OCI-LY7 (cell line): ENCODE results near the gene PIGN. TPM values are rescaled to one million over a fixed set of nuclear protein-coding genes. Genes with fewer than 3 reads are reported as not detected.

ENCODE experiments used
- BruUV-seq: library from RNA; stranded (reverse); fragments of 400-500 nt; replicated peaks from 2 replicates; lab custom pipeline; 2021; lab: Mats Ljungman, UMichigan
- CTCF ChIA-PET: fragments of 300-600 bp; sonication (Branson Sonifier 250); formaldehyde crosslinking; loops from one replicate; lab custom pipeline; 2022; ENCODE audit warnings: antibody characterized with exemption; ENCODE audit not compliant: unreplicated experiment; lab: Charles Lee
- POLR2A ChIA-PET: fragments of 300-600 bp; sonication (Branson Sonifier 250); formaldehyde crosslinking; loops from one replicate; lab custom pipeline; 2022; ENCODE audit warnings: antibody characterized with exemption; lab: Charles Lee
- DNase-seq: peaks from one replicate; pipeline ENCODE4 v3.0.0-alpha.2; 2015; ENCODE audit warnings: low spot score
- H2AFZ ChIP-seq: fragments of 200-600 bp; sonication (generic), shearing (Covaris generic); 2 replicates; pipeline ENCODE4 v1.6.1; 2014; ENCODE audit warnings: mild to moderate bottlenecking, antibody characterized with exemption, low read length, moderate library complexity
- H3K27ac ChIP-seq: fragments of 200-600 bp; sonication (generic); 2 replicates; pipeline ENCODE4 v1.5.1; 2014; ENCODE audit warnings: mixed run types, low read depth, mild to moderate bottlenecking, moderate library complexity, low read length, inconsistent platforms; ENCODE audit not compliant: poor library complexity, severe bottlenecking
- H3K36me3 ChIP-seq: fragments of 200-600 bp; sonication (generic); 2 replicates; pipeline ENCODE4 v1.6.1; 2014; ENCODE audit warnings: mild to moderate bottlenecking, antibody characterized with exemption, low read length, moderate library complexity, mixed read lengths; ENCODE audit not compliant: insufficient read depth
- H3K4me1 ChIP-seq: fragments of 200-600 bp; sonication (generic); 2 replicates; pipeline ENCODE4 v1.5.1; 2014; ENCODE audit warnings: mild to moderate bottlenecking, low read length; ENCODE audit not compliant: insufficient read depth, poor library complexity, severe bottlenecking
- H3K4me2 ChIP-seq: fragments of 200-600 bp; sonication (generic); 2 replicates; pipeline ENCODE4 v1.6.1; 2014; ENCODE audit warnings: mild to moderate bottlenecking, low read length
- H3K4me3 ChIP-seq: fragments of 200-600 bp; sonication (generic); 2 replicates; pipeline ENCODE4 v1.5.1; 2014; ENCODE audit warnings: mild to moderate bottlenecking, low read depth, low read length; ENCODE audit not compliant: poor library complexity, severe bottlenecking
- H3K79me2 ChIP-seq: fragments of 200-600 bp; sonication (generic); 2 replicates; pipeline ENCODE4 v1.6.1; 2016; ENCODE audit warnings: low read depth, mild to moderate bottlenecking, low read length, moderate library complexity, mixed read lengths; ENCODE audit not compliant: insufficient read depth
- H3K9me2 ChIP-seq: fragments of 200-600 bp; sonication (generic); 2 replicates; pipeline ENCODE4 v1.6.1; 2016; ENCODE audit warnings: mild to moderate bottlenecking, low read length, mixed read lengths; ENCODE audit not compliant: insufficient read depth
- H3K9me3 ChIP-seq: fragments of 200-600 bp; sonication (generic); 2 replicates; pipeline ENCODE4 v1.6.1; 2014; ENCODE audit warnings: mild to moderate bottlenecking, mixed run types, low read length, mixed read lengths
- H4K20me1 ChIP-seq: fragments of 200-600 bp; sonication (generic); 2 replicates; pipeline ENCODE4 v1.6.1; 2014; ENCODE audit warnings: mild to moderate bottlenecking, antibody characterized with exemption, low read length, moderate library complexity, mixed read lengths; ENCODE audit not compliant: insufficient read depth
- EZH2phosphoT487 ChIP-seq: fragments of 200-600 bp; sonication (generic); IDR thresholded peaks from 2 replicates; pipeline ENCODE4 v1.6.1; 2018; ENCODE audit warnings: low read depth, borderline replicate concordance, mild to moderate bottlenecking, mixed run types, antibody characterized with exemption, low read length, moderate library complexity, mixed read lengths
- intact Hi-C: fragments of 100-400 bp; cut with micrococcal nuclease; formaldehyde crosslinking; loops from one replicate; pipeline ENCODE4 v1.10.0; 2022; ENCODE audit not compliant: unreplicated experiment
- total RNA-seq, 2 experiments: library from RNA; depleted of rRNA in 1 of 2; stranded (reverse); fragments of >200 nt in 1 of 2; shearing (Covaris generic) in 1 of 2; gene quantifications; 2 replicates each; pipeline ENCODE4 v1.2.3, GENCODE V29; 2014 to 2022
- TF ChIP-seq, protein P1 (sequence below): fragments of 200-600 bp; sonication (generic); conservative IDR thresholded peaks from 2 replicates; pipeline ENCODE4 v1.5.1; 2014; ENCODE audit warnings: mild to moderate bottlenecking, antibody characterized with exemption, low read length, moderate library complexity, mixed read lengths

PIGN gene
- total RNA-seq, 2 experiments from 2014 or later: 10.9 to 23.7 TPM

DNA sequence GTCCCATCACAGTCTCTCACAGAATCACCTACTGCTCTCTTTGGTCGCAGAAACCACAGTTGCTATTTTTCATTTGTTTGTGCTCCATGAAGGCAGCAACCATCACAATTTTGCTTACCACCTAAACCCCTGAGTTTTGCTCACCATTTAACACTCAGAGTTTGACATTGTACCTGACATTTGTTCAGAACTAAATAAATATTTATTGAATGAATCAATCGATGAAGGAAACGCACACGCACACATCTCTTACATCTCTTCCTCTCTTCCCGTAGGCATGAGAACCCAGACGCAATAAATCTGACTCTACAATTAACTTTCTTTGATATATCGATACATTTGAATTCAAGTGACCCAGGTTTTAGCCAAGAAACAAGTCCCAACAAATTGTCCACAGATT is 188.5 kb downstream of the PIGN start:
- intact Hi-C loops: no loop called here
- no peaks in the 10 kb centered on the region for H3K9me3 ChIP-seq
- CTCF ChIA-PET: no interaction called here

DNA sequence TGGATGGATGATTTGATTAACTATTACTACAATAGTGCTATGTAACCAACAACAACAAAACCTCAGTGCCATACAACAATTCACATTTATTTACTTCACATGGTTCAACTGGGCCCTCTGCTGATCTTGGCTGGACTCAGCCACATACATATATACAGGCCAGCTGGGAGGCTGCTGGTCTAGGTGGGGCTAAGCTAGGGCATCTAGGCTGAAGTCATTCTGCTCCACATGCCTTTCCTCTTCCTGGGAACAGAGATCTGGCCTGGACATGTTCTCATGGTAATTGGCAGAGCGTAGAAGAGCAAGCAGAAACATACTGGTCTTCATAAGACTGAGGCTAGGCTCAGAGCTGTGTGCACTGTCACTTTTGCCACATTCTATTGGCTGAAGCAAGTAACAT is 191.2 kb downstream of the PIGN start:
- ChIA-PET CTCF (no interaction called here), POLR2A (no interaction called here)
- DNase-seq: no peak

More for the DNA sequence above, 188.5 kb downstream of the PIGN start:
- H3K9me2 ChIP-seq: no peaks in the 10 kb centered on the region
- POLR2A ChIA-PET: interaction anchor here (0.7 kb wide), 1 partner anchor 261 kb away, joined by 3 read pairs; no protein-coding TSS in a partner anchor
- no peaks in the 10 kb centered on the region for H3K36me3 ChIP-seq
- no peak overlapping the region for H3K27ac ChIP-seq
- no peak overlapping the region for H3K4me2 ChIP-seq
- H2AFZ ChIP-seq: no peak overlapping the region
- TF ChIP-seq EZH2phosphoT487: no peak
- TF ChIP-seq, protein P1, sequence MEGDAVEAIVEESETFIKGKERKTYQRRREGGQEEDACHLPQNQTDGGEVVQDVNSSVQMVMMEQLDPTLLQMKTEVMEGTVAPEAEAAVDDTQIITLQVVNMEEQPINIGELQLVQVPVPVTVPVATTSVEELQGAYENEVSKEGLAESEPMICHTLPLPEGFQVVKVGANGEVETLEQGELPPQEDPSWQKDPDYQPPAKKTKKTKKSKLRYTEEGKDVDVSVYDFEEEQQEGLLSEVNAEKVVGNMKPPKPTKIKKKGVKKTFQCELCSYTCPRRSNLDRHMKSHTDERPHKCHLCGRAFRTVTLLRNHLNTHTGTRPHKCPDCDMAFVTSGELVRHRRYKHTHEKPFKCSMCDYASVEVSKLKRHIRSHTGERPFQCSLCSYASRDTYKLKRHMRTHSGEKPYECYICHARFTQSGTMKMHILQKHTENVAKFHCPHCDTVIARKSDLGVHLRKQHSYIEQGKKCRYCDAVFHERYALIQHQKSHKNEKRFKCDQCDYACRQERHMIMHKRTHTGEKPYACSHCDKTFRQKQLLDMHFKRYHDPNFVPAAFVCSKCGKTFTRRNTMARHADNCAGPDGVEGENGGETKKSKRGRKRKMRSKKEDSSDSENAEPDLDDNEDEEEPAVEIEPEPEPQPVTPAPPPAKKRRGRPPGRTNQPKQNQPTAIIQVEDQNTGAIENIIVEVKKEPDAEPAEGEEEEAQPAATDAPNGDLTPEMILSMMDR: no peak
- H3K4me3 ChIP-seq: no peak overlapping the region
- no peaks in the 10 kb centered on the region for H4K20me1 ChIP-seq
- no peaks in the 10 kb centered on the region for H3K79me2 ChIP-seq
- DNase-seq: no peak
- BruUV-seq: no TSS peak
- H3K4me1 ChIP-seq: no peaks in the 10 kb centered on the region

DNA sequence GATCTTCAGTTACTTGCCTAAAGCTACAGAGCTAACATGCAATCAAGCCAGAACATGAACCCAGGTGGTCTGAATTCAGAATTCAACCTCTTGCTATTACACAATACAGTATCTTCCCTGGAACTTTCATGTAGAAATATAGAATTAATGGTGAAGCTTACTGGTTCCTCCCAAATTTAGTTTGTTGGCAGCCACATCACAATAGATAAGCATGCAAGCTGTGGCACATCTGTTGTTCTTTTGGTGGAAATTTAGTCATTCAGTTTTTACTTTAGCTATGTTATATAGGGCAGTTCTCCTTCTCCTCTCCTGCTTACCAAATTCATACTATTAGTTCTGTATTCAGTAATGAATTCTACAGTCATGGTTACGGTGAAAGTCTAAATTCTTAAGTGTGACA is 193.0 kb downstream of the PIGN start:
- H2AFZ ChIP-seq: no peak overlapping the region
- CTCF ChIA-PET: no interaction called here
- H3K4me3 ChIP-seq: no peak overlapping the region

More for the DNA sequence above, 191.2 kb downstream of the PIGN start:
- H2AFZ ChIP-seq: no peak overlapping the region
- H3K79me2 ChIP-seq: no peaks in the 10 kb centered on the region
- no TSS peak for BruUV-seq
- H3K9me2 ChIP-seq: no peaks in the 10 kb centered on the region
- no peaks in the 10 kb centered on the region for H3K4me1 ChIP-seq
- no peaks in the 10 kb centered on the region for H3K36me3 ChIP-seq
- no peaks in the 10 kb centered on the region for H3K9me3 ChIP-seq
- TF ChIP-seq EZH2phosphoT487: no peak
- intact Hi-C loops: no loop called here
- no peak overlapping the region for H3K27ac ChIP-seq
- H4K20me1 ChIP-seq: no peaks in the 10 kb centered on the region
- no peak overlapping the region for H3K4me3 ChIP-seq
- no peak overlapping the region for H3K4me2 ChIP-seq

More for the DNA sequence above, 193.0 kb downstream of the PIGN start:
- POLR2A ChIA-PET: interaction anchor here (0.6 kb wide), 1 partner anchor 135 kb away, joined by 3 read pairs; no protein-coding TSS in a partner anchor
- intact Hi-C loops: no loop called here
- H3K4me2 ChIP-seq: no peak overlapping the region
- no peaks in the 10 kb centered on the region for H3K36me3 ChIP-seq
- DNase-seq: no peak
- H3K9me2 ChIP-seq: no peaks in the 10 kb centered on the region
- no peaks in the 10 kb centered on the region for H4K20me1 ChIP-seq
- H3K79me2 ChIP-seq: no peaks in the 10 kb centered on the region
- BruUV-seq: no TSS peak
- TF ChIP-seq, protein P1: no peak
- no peak for TF ChIP-seq EZH2phosphoT487
- no peak overlapping the region for H3K27ac ChIP-seq
- H3K4me1 ChIP-seq: no peaks in the 10 kb centered on the region
- no peaks in the 10 kb centered on the region for H3K9me3 ChIP-seq
